HCT116 (cell line): ENCODE measurements around the gene SIRT3. TPM values are rescaled to one million over a fixed set of nuclear protein-coding genes. Genes with fewer than 3 reads are reported as not detected.

Experiments
- ATAC-seq: fragments of 200-7000 bp; cut with Tn5 transposase; 2 replicates; pipeline ENCODE4 v1.9.1; 2020; ENCODE audit warnings: mild to moderate bottlenecking, moderate library complexity
- BruUV-seq: library from RNA; stranded (reverse); fragments of 400-500 nt; replicated peaks from 2 replicates; lab custom pipeline; 2021; lab: Mats Ljungman, UMichigan
- CTCF ChIA-PET: fragments of 300-600 bp; sonication (Branson Sonifier 250); formaldehyde crosslinking; loops from one replicate; lab custom pipeline; 2021; ENCODE audit warnings: antibody characterized with exemption; lab: Charles Lee
- POLR2A ChIA-PET: fragments of 300-600, 350-600 bp; sonication (Branson Sonifier 250); formaldehyde crosslinking; loops from one replicate; lab custom pipeline; 2021; ENCODE audit warnings: antibody characterized with exemption; lab: Charles Lee
- RAD21 ChIA-PET, 2 experiments: fragments of 300-600 bp; sonication (Branson Sonifier 250); formaldehyde crosslinking; loops; one replicate each; lab custom pipeline; 2023; ENCODE audit warnings: low total read pairs in 2 of 2; ENCODE audit not compliant: uncharacterized antibody in 2 of 2, unreplicated experiment in 2 of 2, low non-redundant PET in 1 of 2; lab: Charles Lee
- DNase-seq: peaks from one replicate; pipeline ENCODE4 v3.0.0-alpha.2; 2010; ENCODE audit warnings: low read depth, low spot score
- H2AFZ ChIP-seq: fragments of 200-600 bp; shearing (Covaris generic), sonication (generic); 2 replicates; pipeline ENCODE4 v1.6.1; 2017; ENCODE audit warnings: low read depth, mixed run types, mixed read lengths, antibody characterized with exemption, low read length; ENCODE audit not compliant: poor library complexity, severe bottlenecking
- H3K27ac ChIP-seq: 2 replicates; pipeline ENCODE4 v1.5.1; 2012; ENCODE audit warnings: low read depth, low read length
- H3K27me3 ChIP-seq: fragments of 200-600 bp; sonication (generic); 2 replicates; pipeline ENCODE4 v1.6.1; 2016; ENCODE audit warnings: mixed run types, low read length, mixed read lengths; ENCODE audit not compliant: insufficient read depth
- H3K36me3 ChIP-seq, 2 experiments: fragments of 200-500 bp in 1 of 2; fragments of 200-600 bp in 1 of 2; sonication (Bioruptor generic) in 1 of 2; sonication (generic) in 1 of 2; 2 replicates each; pipeline versions ENCODE4 v1.5.1 to v1.6.1; 2014 to 2016; ENCODE audit warnings: low read length in 2 of 2, inconsistent platforms in 1 of 2, mixed read lengths in 1 of 2, mixed run types in 1 of 2; ENCODE audit not compliant: insufficient read depth in 2 of 2, control insufficient read depth in 1 of 2
- H3K4me1 ChIP-seq, 2 experiments: fragments of 200-600 bp in 1 of 2; sonication (generic) in 1 of 2; 2 replicates each; pipeline versions ENCODE4 v1.5.1 to v1.6.1; 2012 to 2017; ENCODE audit warnings: low read length in 2 of 2, inconsistent platforms in 1 of 2, mild to moderate bottlenecking in 1 of 2, mixed read lengths in 1 of 2, mixed run types in 1 of 2, moderate library complexity in 1 of 2; ENCODE audit not compliant: insufficient read depth in 2 of 2, control insufficient read depth in 1 of 2
- H3K4me2 ChIP-seq: fragments of 200-600 bp; sonication (generic); 2 replicates; pipeline ENCODE4 v1.6.1; 2017; ENCODE audit warnings: mixed run types, low read length, mixed read lengths
- H3K4me3 ChIP-seq, 2 experiments: fragments of 200-600 bp in 1 of 2; sonication (generic) in 1 of 2; replicated peaks in 1 of 2; 2 replicates each; pipeline ENCODE4 v1.5.1; 2011 to 2016; ENCODE audit warnings: low read length in 2 of 2, control low read depth in 1 of 2, low read depth in 1 of 2, mild to moderate bottlenecking in 1 of 2, mixed read lengths in 1 of 2, mixed run types in 1 of 2
- H3K79me2 ChIP-seq: fragments of 200-600 bp; sonication (generic); 2 replicates; pipeline ENCODE4 v1.6.1; 2017; ENCODE audit warnings: mild to moderate bottlenecking, mixed run types, low read length, moderate library complexity, mixed read lengths; ENCODE audit not compliant: insufficient read depth
- H3K9ac ChIP-seq: fragments of 200-600 bp; sonication (generic); 2 replicates; pipeline ENCODE4 v1.6.1; 2016; ENCODE audit warnings: low read length, mixed read lengths
- H3K9me2 ChIP-seq: fragments of 200-600 bp; sonication (generic), shearing (Covaris generic); 2 replicates; pipeline ENCODE4 v1.6.1; 2017; ENCODE audit warnings: mixed run types, mild to moderate bottlenecking, moderate library complexity; ENCODE audit not compliant: insufficient read depth
- H3K9me3 ChIP-seq, 2 experiments: fragments of 200-500 bp in 1 of 2; fragments of 200-600 bp in 1 of 2; sonication (Bioruptor generic) in 1 of 2; sonication (generic) in 1 of 2; 2 replicates each; pipeline ENCODE4 v1.6.1; 2014 to 2017; ENCODE audit warnings: low read length in 2 of 2, mixed read lengths in 2 of 2, inconsistent platforms in 1 of 2, low read depth in 1 of 2, mild to moderate bottlenecking in 1 of 2, mixed run types in 1 of 2, moderate library complexity in 1 of 2; ENCODE audit not compliant: control insufficient read depth in 1 of 2, insufficient read depth in 1 of 2
- H4K20me1 ChIP-seq: fragments of 200-600 bp; sonication (generic), shearing (Covaris generic); 2 replicates; pipeline ENCODE4 v1.6.1; 2017; ENCODE audit warnings: mixed run types, mild to moderate bottlenecking, moderate library complexity; ENCODE audit not compliant: insufficient read depth
- ATF3 ChIP-seq: IDR thresholded peaks from 2 replicates; pipeline ENCODE4 v1.6.1; 2012
- EGR1 ChIP-seq: IDR thresholded peaks from 2 replicates; pipeline ENCODE4 v1.6.1; 2012; ENCODE audit warnings: low read depth
- ELF1 ChIP-seq: IDR thresholded peaks from 2 replicates; pipeline ENCODE4 v1.6.1; 2012; ENCODE audit warnings: low read depth, borderline replicate concordance
- MAX ChIP-seq: IDR thresholded peaks from 2 replicates; pipeline ENCODE4 v1.6.1; 2012
- POLR2A ChIP-seq: IDR thresholded peaks from 2 replicates; pipeline ENCODE4 v1.7.0; 2011; ENCODE audit warnings: borderline replicate concordance; ENCODE audit not compliant: insufficient read depth, insufficient read length; ENCODE audit errors: extremely low read depth
- POLR2AphosphoS5 ChIP-seq: IDR thresholded peaks from 2 replicates; pipeline ENCODE4 v1.6.1; 2011; ENCODE audit warnings: mild to moderate bottlenecking, low read depth, low read length, moderate library complexity
- SIN3A ChIP-seq: IDR thresholded peaks from 2 replicates; pipeline ENCODE4 v1.6.1; 2012; ENCODE audit warnings: low read depth
- YY1 ChIP-seq: IDR thresholded peaks from 2 replicates; pipeline ENCODE4 v1.6.1; 2011; ENCODE audit warnings: low read length, low read depth, moderate library complexity, mild to moderate bottlenecking; ENCODE audit not compliant: insufficient replicate concordance; ENCODE audit errors: extremely low read depth
- ZFX ChIP-seq: fragments of 450-650 bp; IDR thresholded peaks from 2 replicates; pipeline ENCODE4 v1.6.1; 2017
- intact Hi-C: fragments of 100-400 bp; cut with micrococcal nuclease; formaldehyde crosslinking; loops from 2 replicates; pipeline ENCODE4 v1.10.0; 2022
- total RNA-seq: library from RNA; stranded (reverse); gene quantifications from one replicate; pipeline ENCODE4 v1.2.1, GENCODE V29; 2021; ENCODE audit not compliant: unreplicated experiment

Gene SIRT3
- total RNA-seq, 1 experiment from 2014 or later: 17.9 TPM

- POLR2A ChIA-PET: no interaction called here
- intact Hi-C loops: loop anchor here (1.0 to 5.0 kb wide), 3 partner anchors 30 to 215 kb away; partner anchors contain the start of genes BET1L, PGGHG, PTDSS2 and RIC8A
- H3K79me2 ChIP-seq: peaks cover 59% of the 10 kb centered on the region
Measured at GRCh38 chr11:236774-237767, 929 bp upstream of the SIRT3 start, which contains the start of gene PSMD13. TSS of gene PSMD13 (plus strand) at chr11:236976. CDS start at chr11:237050, 74 bp downstream.

More at GRCh38 chr11:236774-237767, 929 bp upstream of the SIRT3 start, which contains the start of gene PSMD13:
- peak within 1 kb of the TSS; percentile 92 for H3K27ac ChIP-seq
- peak within 1 kb of the TSS; percentile 82 for H3K9ac ChIP-seq
- no peak within 1 kb of the TSS for H2AFZ ChIP-seq
- DNase-seq (peak; percentile 56), ATAC-seq (peak; percentile 88)
- H3K36me3 ChIP-seq: peaks cover 15 to 24% of the 10 kb centered on the region in 2 experiments; a peak in 3 of 4 replicates
- ChIA-PET RAD21 (no interaction called here), CTCF (interaction anchor here (1.3 to 1.9 kb wide), 2 partner anchors 14 to 119 kb away, joined by 3 to 6 read pairs; no protein-coding TSS in a partner anchor)
- no peaks in the 10 kb centered on the region for H3K9me3 ChIP-seq
- peaks cover 6 to 20% of the 10 kb centered on the region in 2 experiments; a peak in 3 of 4 replicates for H3K4me1 ChIP-seq
- 0 out of 2 replicates have a peak, but pooled peaks cover 4% of the 10 kb centered on the region for H4K20me1 ChIP-seq
- H3K27me3 ChIP-seq: no peaks in the 10 kb centered on the region
- H3K9me2 ChIP-seq: no peaks in the 10 kb centered on the region
- BruUV-seq: TSS peak; percentile 58
- TF ChIP-seq YY1 (peak; percentile 58), MAX (peak; percentile 43; the same call in 1 of the 2 replicates), ELF1 (peak; percentile 45; the same call in 1 of the 2 replicates), ATF3 (no peak), ZFX (peak; percentile 43; the same call in 1 of the 2 replicates), SIN3A (peak; percentile 44), EGR1 (peak; percentile 71; the same call in 1 of the 2 replicates), POLR2A (peak; percentile 7), POLR2AphosphoS5 (no peak; the same call in 1 of the 2 replicates)
- peak within 1 kb of the TSS; percentile 83 for H3K4me2 ChIP-seq
- H3K4me3 ChIP-seq: peak within 1 kb of the TSS; percentile 76 to 94
